SH-SY5Y (cell line): ENCODE measurements around the gene WWOX.

Experiments
- GATA2 ChIP-seq: IDR thresholded peaks from 2 replicates; pipeline ENCODE4 v1.6.1; 2011; ENCODE audit warnings: mild to moderate bottlenecking, low read depth, low read length
- GATA3 ChIP-seq: IDR thresholded peaks from 2 replicates; pipeline ENCODE4 v1.6.1; 2011; ENCODE audit warnings: low read depth, mild to moderate bottlenecking, low read length, moderate library complexity

DNA sequence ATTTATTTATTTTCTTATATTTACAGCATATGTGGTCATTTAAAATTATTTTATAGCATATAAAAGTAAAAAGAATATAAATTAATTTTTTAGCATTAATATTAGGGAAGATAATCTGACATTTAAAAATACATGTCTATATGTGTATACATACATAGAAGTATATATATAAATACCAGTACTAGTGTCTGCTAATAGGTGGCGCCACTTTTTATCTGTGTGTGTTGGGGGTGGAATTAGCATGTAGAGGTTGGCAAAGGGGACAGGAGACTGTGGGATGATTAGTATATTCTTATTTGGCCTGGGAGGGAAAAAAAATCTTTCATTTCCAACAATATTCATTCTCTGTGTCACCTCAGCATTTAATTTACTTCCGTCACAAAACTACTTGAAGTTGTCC is 359.1 kb downstream of the WWOX start:
- TF ChIP-seq GATA2 (no peak), GATA3 (no peak)
